H9 (cell line): Measurements from ENCODE around the gene TIFAB. TPM values are rescaled to one million over a fixed set of nuclear protein-coding genes. Genes with fewer than 3 reads are reported as not detected.

Experiments
- DNase-seq: peaks from one replicate; pipeline ENCODE4 v3.0.0-alpha.2; 2017
- H2AFZ ChIP-seq: one replicate; pipeline ENCODE4 v1.6.1; 2013; ENCODE audit warnings: mild to moderate bottlenecking, low read length, control low read depth, moderate library complexity
- H2AK5ac ChIP-seq: 2 replicates; pipeline ENCODE4 v1.6.1; 2013; ENCODE audit warnings: low read length, control low read depth, mixed read lengths; ENCODE audit not compliant: insufficient read length
- H2BK120ac ChIP-seq: one replicate; pipeline ENCODE4 v1.6.1; 2013; ENCODE audit warnings: low read depth, mild to moderate bottlenecking, low read length, control low read depth, inconsistent platforms; ENCODE audit not compliant: poor library complexity, severe bottlenecking
- H2BK12ac ChIP-seq: 2 replicates; pipeline ENCODE4 v1.6.1; 2013; ENCODE audit warnings: low read length, control low read depth, mixed read lengths, low read depth; ENCODE audit not compliant: insufficient read length
- H2BK15ac ChIP-seq: 2 replicates; pipeline ENCODE4 v1.6.1; 2013; ENCODE audit warnings: low read depth, low read length, control low read depth
- H2BK20ac ChIP-seq: one replicate; pipeline ENCODE4 v1.6.1; 2013; ENCODE audit warnings: low read depth, mild to moderate bottlenecking, low read length, control low read depth, inconsistent platforms; ENCODE audit not compliant: poor library complexity, severe bottlenecking
- H2BK5ac ChIP-seq: 2 replicates; pipeline ENCODE4 v1.6.1; 2013; ENCODE audit warnings: low read length, control low read depth, mixed read lengths; ENCODE audit not compliant: insufficient read length
- H3K14ac ChIP-seq: 2 replicates; pipeline ENCODE4 v1.6.1; 2013; ENCODE audit warnings: low read length, control low read depth; ENCODE audit not compliant: insufficient read depth
- H3K18ac ChIP-seq: 2 replicates; pipeline ENCODE4 v1.6.1; 2013; ENCODE audit warnings: low read depth, mild to moderate bottlenecking, mixed read lengths, low read length, control low read depth; ENCODE audit not compliant: insufficient read length
- H3K23ac ChIP-seq: 2 replicates; pipeline ENCODE4 v1.6.1; 2013; ENCODE audit warnings: low read length, control low read depth, mixed read lengths, low read depth; ENCODE audit not compliant: insufficient read length
- H3K23me2 ChIP-seq: 2 replicates; pipeline ENCODE4 v1.6.1; 2013; ENCODE audit warnings: low read depth, mild to moderate bottlenecking, mixed read lengths, low read length, control low read depth; ENCODE audit not compliant: insufficient read length, poor library complexity, severe bottlenecking
- H3K27ac ChIP-seq: 2 replicates; pipeline ENCODE4 v1.5.1; 2013; ENCODE audit warnings: low read length, control low read depth, mixed read lengths, low read depth; ENCODE audit not compliant: insufficient read length
- H3K27me3 ChIP-seq: 2 replicates; pipeline ENCODE4 v1.6.1; 2013; ENCODE audit warnings: low read length, control low read depth, inconsistent platforms; ENCODE audit not compliant: insufficient read depth
- H3K4ac ChIP-seq: 2 replicates; pipeline ENCODE4 v1.6.1; 2013; ENCODE audit warnings: low read depth, mild to moderate bottlenecking, control low read depth, inconsistent platforms, low read length, moderate library complexity
- H3K4me1 ChIP-seq: 2 replicates; pipeline ENCODE4 v1.6.1; 2013; ENCODE audit warnings: low read length, control low read depth, inconsistent platforms; ENCODE audit not compliant: insufficient read depth
- H3K4me2 ChIP-seq: 2 replicates; pipeline ENCODE4 v1.6.1; 2013; ENCODE audit warnings: low read length, control low read depth, mixed read lengths; ENCODE audit not compliant: insufficient read length, insufficient read depth
- H3K56ac ChIP-seq: 2 replicates; pipeline ENCODE4 v1.6.1; 2013; ENCODE audit warnings: low read depth, mild to moderate bottlenecking, mixed read lengths, low read length, control low read depth; ENCODE audit not compliant: insufficient read length
- H3K79me1 ChIP-seq: 2 replicates; pipeline ENCODE4 v1.6.1; 2013; ENCODE audit warnings: low read depth, mild to moderate bottlenecking, moderate library complexity, low read length, control low read depth, inconsistent platforms; ENCODE audit not compliant: insufficient read depth, poor library complexity, severe bottlenecking
- H3K79me2 ChIP-seq: 2 replicates; pipeline ENCODE4 v1.6.1; 2013; ENCODE audit warnings: low read length, control low read depth, inconsistent platforms; ENCODE audit not compliant: insufficient read depth
- H3K9ac ChIP-seq: 2 replicates; pipeline ENCODE4 v1.6.1; 2013; ENCODE audit warnings: low read length, control low read depth, mixed read lengths; ENCODE audit not compliant: insufficient read length; ENCODE audit errors: extremely low read depth
- H3K9me3 ChIP-seq: one replicate; pipeline ENCODE4 v1.6.1; 2013; ENCODE audit warnings: low read depth, low read length, inconsistent platforms; ENCODE audit not compliant: control insufficient read depth
- H3T11ph ChIP-seq: one replicate; pipeline ENCODE4 v1.6.1; 2013; ENCODE audit warnings: mild to moderate bottlenecking, low read length, control low read depth, inconsistent platforms
- H4K20me1 ChIP-seq: one replicate; pipeline ENCODE4 v1.6.1; 2013; ENCODE audit not compliant: control insufficient read depth, insufficient read length, insufficient read depth
- H4K5ac ChIP-seq: 2 replicates; pipeline ENCODE4 v1.6.1; 2013; ENCODE audit warnings: low read depth, mild to moderate bottlenecking, mixed read lengths, low read length, control low read depth; ENCODE audit not compliant: insufficient read length
- H4K8ac ChIP-seq: replicated peaks from 2 replicates; pipeline ENCODE4 v1.6.1; 2013; ENCODE audit warnings: low read length, control low read depth, mixed read lengths, low read depth; ENCODE audit not compliant: insufficient read length
- H4K91ac ChIP-seq: 2 replicates; pipeline ENCODE4 v1.6.1; 2013; ENCODE audit warnings: low read depth, mild to moderate bottlenecking, moderate library complexity, mixed read lengths, low read length, control low read depth; ENCODE audit not compliant: insufficient read length
- H3K27ac Mint-ChIP-seq, 3 experiments: 2 replicates in 2 of 3; 3 replicates in 1 of 3; pipeline ENCODE4 v1.8.0; 2020 to 2021; ENCODE audit warnings: mixed read lengths in 3 of 3, mild to moderate bottlenecking in 1 of 3, moderate library complexity in 1 of 3
- H3K27me3 Mint-ChIP-seq: 2 replicates; pipeline ENCODE4 v1.8.0; 2021; ENCODE audit warnings: low read depth, mild to moderate bottlenecking, moderate library complexity, mixed read lengths
- H3K36me3 Mint-ChIP-seq, 3 experiments: 2 replicates in 2 of 3; 3 replicates in 1 of 3; pipeline ENCODE4 v1.8.0; 2020 to 2021; ENCODE audit warnings: low read depth in 3 of 3, mixed read lengths in 3 of 3; ENCODE audit not compliant: insufficient read depth in 1 of 3
- H3K4me1 Mint-ChIP-seq, 2 experiments: 2 replicates each; pipeline ENCODE4 v1.8.0; 2020; ENCODE audit warnings: mixed read lengths in 2 of 2
- H3K4me3 Mint-ChIP-seq, 2 experiments: 2 replicates in 1 of 2; 3 replicates in 1 of 2; pipeline ENCODE4 v1.8.0; 2020 to 2021; ENCODE audit warnings: mild to moderate bottlenecking in 2 of 2, mixed read lengths in 2 of 2, moderate library complexity in 1 of 2
- H3K9me3 Mint-ChIP-seq, 2 experiments: 2 replicates in 1 of 2; 3 replicates in 1 of 2; pipeline ENCODE4 v1.8.0; 2020; ENCODE audit warnings: mild to moderate bottlenecking in 2 of 2, mixed read lengths in 2 of 2, moderate library complexity in 1 of 2
- WGBS: extraction: QIAGEN DNeasy Blood & Tissue Kit; methylation state at CpG from one replicate; pipeline ENCODE4 v1.1.7; 2013; ENCODE audit warnings: missing lambda C conversion rate, low lambda C conversion rate, mixed read lengths; ENCODE audit not compliant: insufficient read length; ENCODE audit errors: extremely low coverage; 5-methylcytosine and 5-hydroxymethylcytosine counted together
- total RNA-seq: library from RNA; stranded (reverse); gene quantifications from 2 replicates; pipeline ENCODE4 v1.2.1, GENCODE V29; 2021
- TF ChIP-seq, protein P1 (sequence below): fragments of 200-600 bp; sonication (generic); conservative IDR thresholded peaks from 3 replicates; pipeline ENCODE4 v1.8.0; 2021; ENCODE audit warnings: antibody characterized with exemption, mild to moderate bottlenecking

TIFAB gene
- total RNA-seq, 1 experiment from 2014 or later, result not detected

DNA sequence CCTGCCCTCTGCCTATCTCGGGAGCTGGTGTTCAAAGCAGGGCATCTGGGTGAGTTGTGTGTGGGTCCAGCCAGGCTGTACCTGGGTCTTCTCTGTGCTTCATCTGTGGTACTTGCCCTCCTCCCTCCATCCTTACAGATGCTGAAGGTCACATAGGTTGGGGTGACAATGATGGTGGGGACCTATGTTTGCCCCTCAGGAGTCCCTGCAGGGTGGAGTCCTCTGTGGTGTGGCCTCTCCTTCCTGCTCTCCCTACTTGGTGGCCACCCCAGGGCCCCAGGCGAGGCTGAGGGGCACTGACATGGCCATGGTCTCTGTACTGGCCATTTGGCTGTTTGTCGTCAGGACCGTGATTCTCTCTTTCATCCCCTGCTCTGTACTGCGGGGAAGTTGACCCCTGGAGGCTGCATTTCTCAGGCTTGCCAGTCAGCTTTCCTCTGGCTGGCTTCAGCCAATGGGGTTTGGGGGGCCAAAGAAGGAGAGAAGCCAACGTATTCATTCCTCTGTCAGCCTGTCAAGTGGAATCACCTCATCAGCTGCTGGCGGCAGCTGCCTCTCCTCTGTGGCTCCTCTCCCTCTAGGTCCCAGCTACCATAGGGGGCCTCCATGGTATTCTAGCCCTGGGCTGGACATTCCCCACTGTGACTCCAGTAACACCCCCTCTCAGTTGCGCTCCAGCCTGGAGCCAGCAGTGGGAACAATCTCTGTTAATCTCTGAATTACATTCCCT lies 9.6 kb downstream of the TIFAB start:
- Histone ChIP-seq H3K9me3 (no peaks in the 10 kb centered on the region), H4K91ac (no peak overlapping the region), H4K8ac (no peak overlapping the region), H3K27me3 (peaks cover 2% of the 10 kb centered on the region; the same call in 1 of the 2 replicates), H3K23ac (no peak overlapping the region), H3K27ac (no peak overlapping the region), H3K79me1 (no peaks in the 10 kb centered on the region), H2BK120ac (no peak overlapping the region), H3T11ph (no peak overlapping the region), H2BK12ac (no peak overlapping the region), H3K56ac (no peak overlapping the region), H3K14ac (no peak overlapping the region; the same call in 1 of the 2 replicates), H4K5ac (no peak overlapping the region), H3K9ac (no peak overlapping the region), H2BK20ac (no peak overlapping the region), H3K4me2 (no peak overlapping the region), H3K23me2 (no peaks in the 10 kb centered on the region), H3K18ac (no peak overlapping the region), H2AK5ac (no peak overlapping the region), H3K4ac (no peak overlapping the region), H2BK15ac (no peak overlapping the region), H2BK5ac (no peak overlapping the region), H3K79me2 (no peaks in the 10 kb centered on the region), H3K4me1 (no peaks in the 10 kb centered on the region), H2AFZ (no peak overlapping the region), H4K20me1 (no peaks in the 10 kb centered on the region)
- TF ChIP-seq, protein P1, sequence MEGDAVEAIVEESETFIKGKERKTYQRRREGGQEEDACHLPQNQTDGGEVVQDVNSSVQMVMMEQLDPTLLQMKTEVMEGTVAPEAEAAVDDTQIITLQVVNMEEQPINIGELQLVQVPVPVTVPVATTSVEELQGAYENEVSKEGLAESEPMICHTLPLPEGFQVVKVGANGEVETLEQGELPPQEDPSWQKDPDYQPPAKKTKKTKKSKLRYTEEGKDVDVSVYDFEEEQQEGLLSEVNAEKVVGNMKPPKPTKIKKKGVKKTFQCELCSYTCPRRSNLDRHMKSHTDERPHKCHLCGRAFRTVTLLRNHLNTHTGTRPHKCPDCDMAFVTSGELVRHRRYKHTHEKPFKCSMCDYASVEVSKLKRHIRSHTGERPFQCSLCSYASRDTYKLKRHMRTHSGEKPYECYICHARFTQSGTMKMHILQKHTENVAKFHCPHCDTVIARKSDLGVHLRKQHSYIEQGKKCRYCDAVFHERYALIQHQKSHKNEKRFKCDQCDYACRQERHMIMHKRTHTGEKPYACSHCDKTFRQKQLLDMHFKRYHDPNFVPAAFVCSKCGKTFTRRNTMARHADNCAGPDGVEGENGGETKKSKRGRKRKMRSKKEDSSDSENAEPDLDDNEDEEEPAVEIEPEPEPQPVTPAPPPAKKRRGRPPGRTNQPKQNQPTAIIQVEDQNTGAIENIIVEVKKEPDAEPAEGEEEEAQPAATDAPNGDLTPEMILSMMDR, result no peak
- H3K4me3 Mint-ChIP-seq, result peak overlapping the region in 1 of 2 experiments; percentile 32; a peak in 1 of 5 replicates
- 0 out of 7 replicates have a peak overlapping the region, but pooled peaks of 1 of the 3 experiments have one; percentile 22 for H3K27ac Mint-ChIP-seq
- peaks cover 50% of the 10 kb centered on the region for H3K27me3 Mint-ChIP-seq
- WGBS, result no CpG with 5 or more reads among the region's 8 CpGs
- peak; percentile 16 for DNase-seq
- no peaks in the 10 kb centered on the region; a peak in 1 of 5 replicates for H3K9me3 Mint-ChIP-seq
- H3K4me1 Mint-ChIP-seq, result peaks cover 7 to 14% of the 10 kb centered on the region in 2 experiments; a peak in 3 of 4 replicates
- H3K36me3 Mint-ChIP-seq, result no peaks in the 10 kb centered on the region
